SK-N-MC (cell line): ENCODE data around the gene PRLHR.

Experiments used
- DNase-seq: peaks from one replicate; pipeline ENCODE4 v3.0.0-alpha.2; 2011; ENCODE audit warnings: low read depth, low spot score
- H3K27ac ChIP-seq: fragments of 200-600 bp; sonication (generic); 2 replicates; pipeline ENCODE4 v1.5.1; 2016; ENCODE audit warnings: mixed run types
- H3K36me3 ChIP-seq: fragments of 200-600 bp; sonication (generic); 2 replicates; pipeline ENCODE4 v1.6.1; 2017; ENCODE audit warnings: antibody characterized with exemption, low read length, mixed read lengths; ENCODE audit not compliant: insufficient read depth
- H3K4me3 ChIP-seq: fragments of 200-600 bp; sonication (generic); 2 replicates; pipeline ENCODE4 v1.5.1; 2016
- H3K9ac ChIP-seq: fragments of 200-600 bp; sonication (generic); 2 replicates; pipeline ENCODE4 v1.8.0; 2017; ENCODE audit warnings: mixed run types, mixed read lengths; ENCODE audit not compliant: insufficient read length
- H3K9me3 ChIP-seq: fragments of 200-600 bp; sonication (generic); 2 replicates; pipeline ENCODE4 v1.6.1; 2017; ENCODE audit warnings: low read depth, mild to moderate bottlenecking, antibody characterized with exemption, low read length, moderate library complexity, mixed read lengths
- EZH2 ChIP-seq: fragments of 200-600 bp; sonication (generic); IDR thresholded peaks from one replicate; pipeline ENCODE4 v1.6.1; 2017; ENCODE audit warnings: antibody characterized with exemption
- FOXP2 ChIP-seq: optimal IDR thresholded peaks from 2 replicates; pipeline ENCODE3; 2011; ENCODE audit warnings: mild to moderate bottlenecking, moderate library complexity; ENCODE audit not compliant: insufficient read depth; ENCODE audit errors: extremely low read length, control extremely low read depth
- POLR2AphosphoS5 ChIP-seq: IDR thresholded peaks from 2 replicates; pipeline ENCODE4 v1.6.1; 2012; ENCODE audit warnings: mild to moderate bottlenecking, low read depth, low read length, borderline replicate concordance

PRLHR gene

GRCh38 chr10:118583611-118584010 lies 11.8 kb downstream of the PRLHR start:
- H3K4me3 ChIP-seq = no peak overlapping the region
- TF ChIP-seq POLR2AphosphoS5 (no peak), EZH2 (no peak), FOXP2 (no peak)
- no peak overlapping the region for H3K27ac ChIP-seq
- no peaks in the 10 kb centered on the region for H3K36me3 ChIP-seq
- H3K9me3 ChIP-seq = no peaks in the 10 kb centered on the region
- no peak for DNase-seq
- H3K9ac ChIP-seq = no peak overlapping the region

- no peaks in the 10 kb centered on the region for H3K36me3 ChIP-seq
- H3K9ac ChIP-seq = no peak overlapping the region
- DNase-seq = no peak
- no peaks in the 10 kb centered on the region for H3K9me3 ChIP-seq
- H3K4me3 ChIP-seq = no peak overlapping the region
- H3K27ac ChIP-seq = no peak overlapping the region
- TF ChIP-seq POLR2AphosphoS5 = no peak
- TF ChIP-seq FOXP2 = no peak
- TF ChIP-seq EZH2 = no peak
Observed at GRCh38 chr10:118582511-118582910, 12.9 kb downstream of the PRLHR start.

GRCh38 chr10:118581340-118581739 lies 14.1 kb downstream of the PRLHR start:
- DNase-seq = no peak
- Histone ChIP-seq H3K4me3 (no peak overlapping the region), H3K9me3 (no peaks in the 10 kb centered on the region), H3K36me3 (no peaks in the 10 kb centered on the region), H3K27ac (no peak overlapping the region), H3K9ac (no peak overlapping the region)
- TF ChIP-seq FOXP2 (no peak), POLR2AphosphoS5 (no peak), EZH2 (no peak)

GRCh38 chr10:118580702-118581101 lies 14.7 kb downstream of the PRLHR start:
- no peak for DNase-seq
- H3K36me3 ChIP-seq = no peaks in the 10 kb centered on the region
- no peak overlapping the region for H3K9ac ChIP-seq
- no peaks in the 10 kb centered on the region for H3K9me3 ChIP-seq
- H3K4me3 ChIP-seq = no peak overlapping the region
- no peak overlapping the region for H3K27ac ChIP-seq
- TF ChIP-seq POLR2AphosphoS5 = no peak
- no peak for TF ChIP-seq EZH2
- no peak for TF ChIP-seq FOXP2

- no peaks in the 10 kb centered on the region for H3K36me3 ChIP-seq
- no peaks in the 10 kb centered on the region for H3K9me3 ChIP-seq
- no peak overlapping the region for H3K27ac ChIP-seq
- no peak for DNase-seq
- TF ChIP-seq POLR2AphosphoS5 = no peak
- no peak for TF ChIP-seq FOXP2
- no peak for TF ChIP-seq EZH2
- no peak overlapping the region for H3K9ac ChIP-seq
- no peak overlapping the region for H3K4me3 ChIP-seq
Observed at GRCh38 chr10:118573512-118573911, 21.9 kb downstream of the PRLHR start.

- DNase-seq = no peak
- no peak overlapping the region for H3K27ac ChIP-seq
Observed at GRCh38 chr10:118572256-118573041, 23.0 kb downstream of the PRLHR start.

GRCh38 chr10:118571123-118571522 lies 24.3 kb downstream of the PRLHR start:
- Histone ChIP-seq H3K9me3 (no peaks in the 10 kb centered on the region), H3K36me3 (no peaks in the 10 kb centered on the region), H3K27ac (no peak overlapping the region), H3K9ac (no peak overlapping the region), H3K4me3 (no peak overlapping the region)
- no peak for DNase-seq
- no peak for TF ChIP-seq FOXP2
- no peak for TF ChIP-seq EZH2

More at GRCh38 chr10:118572256-118573041, 23.0 kb downstream of the PRLHR start:
- no peaks in the 10 kb centered on the region for H3K9me3 ChIP-seq
- no peaks in the 10 kb centered on the region for H3K36me3 ChIP-seq
- no peak overlapping the region for H3K9ac ChIP-seq
- TF ChIP-seq FOXP2 (no peak), POLR2AphosphoS5 (no peak), EZH2 (no peak)
- H3K4me3 ChIP-seq = no peak overlapping the region

GRCh38 chr10:118570591-118570990 lies 24.9 kb downstream of the PRLHR start:
- DNase-seq = no peak
- no peak for TF ChIP-seq POLR2AphosphoS5
- no peak for TF ChIP-seq EZH2
- TF ChIP-seq FOXP2 = no peak
- Histone ChIP-seq H3K4me3 (no peak overlapping the region), H3K9ac (no peak overlapping the region), H3K27ac (no peak overlapping the region), H3K36me3 (no peaks in the 10 kb centered on the region), H3K9me3 (no peaks in the 10 kb centered on the region)

GRCh38 chr10:118569882-118570252 lies 25.6 kb downstream of the PRLHR start:
- DNase-seq = no peak
- TF ChIP-seq EZH2 = no peak
- no peak for TF ChIP-seq FOXP2
- TF ChIP-seq POLR2AphosphoS5 = no peak
- H3K36me3 ChIP-seq = no peaks in the 10 kb centered on the region
- H3K27ac ChIP-seq = no peak overlapping the region
- no peak overlapping the region for H3K9ac ChIP-seq
- H3K4me3 ChIP-seq = no peak overlapping the region
- no peaks in the 10 kb centered on the region for H3K9me3 ChIP-seq
